AG04450 (cell line): ENCODE results near the gene TMEM131. TPM values are rescaled to one million over a fixed set of nuclear protein-coding genes. Genes with fewer than 3 reads are reported as not detected.

Experiments
- CTCF ChIA-PET: fragments of 300-600, 350-600 bp; formaldehyde crosslinking; extraction: SDS; loops from one replicate; lab custom pipeline; 2022; ENCODE audit warnings: antibody characterized with exemption, inconsistent platforms; lab: Charles Lee
- POLR2A ChIA-PET: fragments of 350-600 bp; formaldehyde crosslinking; extraction: SDS; loops from one replicate; lab custom pipeline; 2021; ENCODE audit warnings: antibody characterized with exemption, inconsistent platforms; lab: Yijun Ruan, JAX
- DNase-seq: peaks from one replicate; pipeline ENCODE4 v3.0.0-alpha.2; 2011; ENCODE audit warnings: low read depth, low spot score
- H3K27ac ChIP-seq: one replicate; pipeline ENCODE4 v1.5.1; 2012; ENCODE audit warnings: low read depth, low read length, control low read depth
- H3K27me3 ChIP-seq: one replicate; pipeline ENCODE4 v1.6.0; 2012; ENCODE audit warnings: low read length; ENCODE audit not compliant: control insufficient read depth, insufficient read depth
- H3K4me3 ChIP-seq: 2 replicates; pipeline ENCODE4 v1.5.1; 2011; ENCODE audit warnings: mild to moderate bottlenecking, low read depth, low read length, control low read depth
- H3K9me3 ChIP-seq: 2 replicates; pipeline ENCODE4 v1.5.1; 2012; ENCODE audit warnings: low read length; ENCODE audit not compliant: control insufficient read depth, insufficient read depth
- CTCF ChIP-seq: IDR thresholded peaks from 2 replicates; pipeline ENCODE4 v1.5.1; 2011; ENCODE audit warnings: low read depth, low read length, control low read depth, inconsistent platforms
- polyA plus RNA-seq: library from polyadenylated mRNA; depleted of rRNA; stranded (reverse); fragments of >200 nt; gene quantifications from 2 replicates; pipeline ENCODE4 v1.2.3, GENCODE V29; 2011

TMEM131 gene
- polyA plus RNA-seq, 1 experiment: 24.4 TPM

- CTCF ChIA-PET: no interaction called here
- H3K27me3 ChIP-seq: peaks cover 4% of the 10 kb centered on the region
- DNase-seq: no peak
- POLR2A ChIA-PET: no interaction called here
- H3K27ac ChIP-seq: no peak overlapping the region
- no peaks in the 10 kb centered on the region for H3K9me3 ChIP-seq
- H3K4me3 ChIP-seq: no peak overlapping the region
- no peak for TF ChIP-seq CTCF
These were observed 21.3 kb upstream of the TMEM131 start for GRCh38 chr2:98016908-98017670.

GRCh38 chr2:98015671-98016070 lies 19.9 kb upstream of the TMEM131 start:
- no peak for DNase-seq
- CTCF ChIA-PET: no interaction called here
- H3K27ac ChIP-seq: no peak overlapping the region
- POLR2A ChIA-PET: no interaction called here
- no peaks in the 10 kb centered on the region for H3K9me3 ChIP-seq
- TF ChIP-seq CTCF: no peak
- H3K4me3 ChIP-seq: no peak overlapping the region
- peaks cover 4% of the 10 kb centered on the region for H3K27me3 ChIP-seq

GRCh38 chr2:98014379-98014778 lies 18.6 kb upstream of the TMEM131 start:
- no peak for TF ChIP-seq CTCF
- no peak overlapping the region for H3K4me3 ChIP-seq
- no peak overlapping the region for H3K27ac ChIP-seq
- no peak for DNase-seq
- ChIA-PET POLR2A (no interaction called here), CTCF (no interaction called here)
- no peaks in the 10 kb centered on the region for H3K9me3 ChIP-seq
- H3K27me3 ChIP-seq: peaks cover 4% of the 10 kb centered on the region

- CTCF ChIA-PET: interaction anchor here (1.0 kb wide), 1 partner anchor 207 kb away, joined by 3 read pairs; no protein-coding TSS in a partner anchor
- no peak for TF ChIP-seq CTCF
- POLR2A ChIA-PET: no interaction called here
- H3K27ac ChIP-seq: no peak overlapping the region
- no peaks in the 10 kb centered on the region for H3K9me3 ChIP-seq
- H3K27me3 ChIP-seq: peaks cover 4% of the 10 kb centered on the region
- H3K4me3 ChIP-seq: peak overlapping the region; percentile 1
- DNase-seq: peak; percentile 10
These were observed 17.8 kb upstream of the TMEM131 start for GRCh38 chr2:98013407-98014042.

DNA sequence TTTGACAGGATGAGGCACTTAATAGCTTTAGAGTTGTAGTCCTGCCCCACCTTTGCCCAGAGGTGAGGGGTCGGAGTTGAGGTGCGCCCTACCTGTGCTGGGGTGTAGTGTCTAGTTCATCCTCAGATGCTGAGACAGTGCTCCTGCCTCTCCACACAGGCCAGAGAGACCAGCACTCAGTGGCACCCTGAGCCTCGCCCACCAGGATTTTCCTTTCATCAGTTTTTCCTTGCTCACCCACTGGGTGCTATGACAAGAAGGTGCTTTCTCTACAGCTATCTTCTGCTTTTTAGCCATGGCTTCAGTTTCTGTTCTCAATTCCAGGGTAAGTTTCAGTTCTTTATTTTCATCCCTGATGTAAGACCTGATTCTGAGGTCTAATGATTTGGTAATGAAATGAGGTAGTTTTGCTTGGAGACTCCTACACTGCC lies 16.8 kb upstream of the TMEM131 start:
- peaks cover 4% of the 10 kb centered on the region for H3K27me3 ChIP-seq
- POLR2A ChIA-PET: no interaction called here
- no peak overlapping the region for H3K27ac ChIP-seq
- no peak for DNase-seq
- no peak overlapping the region for H3K4me3 ChIP-seq
- no peak for TF ChIP-seq CTCF
- CTCF ChIA-PET: no interaction called here
- H3K9me3 ChIP-seq: no peaks in the 10 kb centered on the region
